LNCaP clone FGC (cell line): ENCODE results near the gene ACACA.
"Not testable (repeated sequence)": the region's sequence is repeated elsewhere in the genome, so short reads cannot be mapped to it uniquely, and the experiment has no call there.

Experiments
- DNase-seq: peaks from one replicate; pipeline ENCODE4 v3.0.0-alpha.2; 2011; ENCODE audit warnings: low read depth
- H3K4me3 ChIP-seq: 2 replicates; pipeline ENCODE4 v1.5.1; 2011; ENCODE audit warnings: mild to moderate bottlenecking, low read depth, low read length, control low read depth
- TF ChIP-seq, protein P1 (sequence below): IDR thresholded peaks from 2 replicates; pipeline ENCODE4 v1.5.1; 2012; ENCODE audit warnings: mild to moderate bottlenecking; ENCODE audit not compliant: control insufficient read depth, insufficient read depth; ENCODE audit errors: extremely low read depth

The ACACA gene

DNA sequence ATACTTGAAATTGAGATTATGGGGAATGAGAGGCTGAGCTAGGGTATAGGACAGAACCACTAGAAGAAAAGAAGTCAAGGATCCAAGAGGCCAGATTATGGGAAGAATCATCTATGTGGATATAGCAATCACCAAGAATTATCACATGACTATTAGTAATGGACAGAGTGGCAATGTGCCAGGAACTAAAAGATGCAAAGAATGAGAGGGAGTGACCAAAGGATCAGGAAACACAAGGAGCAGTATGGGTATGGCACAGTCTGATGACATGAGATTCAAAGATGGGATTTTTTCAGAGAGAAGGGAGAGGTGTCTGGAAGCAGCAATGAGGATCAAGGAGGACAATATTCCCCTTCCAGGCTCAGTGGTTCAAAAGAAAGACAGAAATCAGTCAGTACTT, 245.7 kb downstream of the ACACA start:
- TF ChIP-seq, protein P1, sequence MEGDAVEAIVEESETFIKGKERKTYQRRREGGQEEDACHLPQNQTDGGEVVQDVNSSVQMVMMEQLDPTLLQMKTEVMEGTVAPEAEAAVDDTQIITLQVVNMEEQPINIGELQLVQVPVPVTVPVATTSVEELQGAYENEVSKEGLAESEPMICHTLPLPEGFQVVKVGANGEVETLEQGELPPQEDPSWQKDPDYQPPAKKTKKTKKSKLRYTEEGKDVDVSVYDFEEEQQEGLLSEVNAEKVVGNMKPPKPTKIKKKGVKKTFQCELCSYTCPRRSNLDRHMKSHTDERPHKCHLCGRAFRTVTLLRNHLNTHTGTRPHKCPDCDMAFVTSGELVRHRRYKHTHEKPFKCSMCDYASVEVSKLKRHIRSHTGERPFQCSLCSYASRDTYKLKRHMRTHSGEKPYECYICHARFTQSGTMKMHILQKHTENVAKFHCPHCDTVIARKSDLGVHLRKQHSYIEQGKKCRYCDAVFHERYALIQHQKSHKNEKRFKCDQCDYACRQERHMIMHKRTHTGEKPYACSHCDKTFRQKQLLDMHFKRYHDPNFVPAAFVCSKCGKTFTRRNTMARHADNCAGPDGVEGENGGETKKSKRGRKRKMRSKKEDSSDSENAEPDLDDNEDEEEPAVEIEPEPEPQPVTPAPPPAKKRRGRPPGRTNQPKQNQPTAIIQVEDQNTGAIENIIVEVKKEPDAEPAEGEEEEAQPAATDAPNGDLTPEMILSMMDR = no peak
- DNase-seq = no peak
- no peak overlapping the region for H3K4me3 ChIP-seq

DNA sequence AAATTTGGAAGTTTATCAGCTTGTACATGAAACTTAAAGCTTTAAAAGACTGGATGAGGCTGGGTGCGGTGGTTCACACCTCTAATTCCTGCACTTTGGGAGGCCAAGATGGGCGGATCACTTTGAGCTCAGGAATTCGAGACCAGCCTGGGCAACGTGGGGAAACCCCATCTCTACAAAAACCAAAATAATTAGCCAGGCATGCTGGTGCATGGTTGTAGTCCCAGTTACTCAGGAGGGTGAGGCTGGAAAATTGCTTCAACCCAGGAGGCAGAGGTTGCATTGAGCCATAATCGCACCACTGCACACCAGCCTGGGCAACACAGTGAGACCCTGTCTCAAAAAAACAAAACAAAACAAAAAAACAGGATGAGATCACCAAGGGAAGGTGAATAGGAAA, 248.3 kb downstream of the ACACA start:
- TF ChIP-seq, protein P1 = no peak
- DNase-seq = no peak
- no peak overlapping the region for H3K4me3 ChIP-seq

DNA sequence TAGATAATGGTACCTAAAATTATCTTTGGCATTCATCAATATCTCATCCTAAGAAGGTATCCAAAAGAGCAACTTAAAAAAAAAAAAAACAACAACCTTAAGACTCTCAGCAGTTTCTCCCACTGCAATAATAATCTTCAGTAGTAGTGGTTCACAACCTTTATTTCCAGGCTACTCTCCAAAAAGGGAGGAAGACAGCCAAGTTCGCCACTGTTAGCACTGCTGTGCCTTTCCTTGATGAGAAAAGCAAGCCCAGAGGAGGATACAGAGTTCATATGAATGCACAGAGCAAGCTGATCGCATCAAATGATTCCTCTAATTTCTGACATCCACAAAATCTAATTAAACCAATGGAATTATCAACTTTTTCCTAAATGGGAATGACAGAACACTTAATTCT, 258.5 kb downstream of the ACACA start:
- H3K4me3 ChIP-seq = peak overlapping the region; percentile 34
- peak; percentile 55 for DNase-seq
- TF ChIP-seq, protein P1 = no peak

DNA sequence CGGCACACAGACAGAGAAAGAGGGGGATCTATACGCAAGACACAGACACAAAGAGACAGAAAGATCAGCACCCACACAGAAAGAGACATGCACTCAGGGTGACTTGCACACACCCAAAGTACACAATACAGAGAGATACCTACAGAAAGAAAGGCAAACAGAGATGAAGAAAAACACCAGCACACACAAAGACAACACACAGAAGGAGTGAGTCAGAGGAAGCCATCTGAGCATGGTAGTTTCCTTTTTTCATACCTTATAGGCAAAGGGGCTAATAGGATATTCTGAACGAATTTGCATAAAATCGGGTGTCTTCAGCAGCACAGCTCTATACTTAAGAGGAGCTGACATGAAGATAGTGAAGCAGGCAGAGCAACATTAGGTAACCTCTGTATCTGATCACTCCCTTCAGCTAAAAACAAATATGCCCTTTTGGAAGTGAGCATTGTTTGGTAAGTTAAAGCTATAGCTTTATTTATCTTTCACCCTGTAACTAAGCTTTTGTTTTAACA, 259.3 kb downstream of the ACACA start:
- peak overlapping the region; percentile 34 for H3K4me3 ChIP-seq
- peak; percentile 52 for DNase-seq
- TF ChIP-seq, protein P1 = no peak

DNA sequence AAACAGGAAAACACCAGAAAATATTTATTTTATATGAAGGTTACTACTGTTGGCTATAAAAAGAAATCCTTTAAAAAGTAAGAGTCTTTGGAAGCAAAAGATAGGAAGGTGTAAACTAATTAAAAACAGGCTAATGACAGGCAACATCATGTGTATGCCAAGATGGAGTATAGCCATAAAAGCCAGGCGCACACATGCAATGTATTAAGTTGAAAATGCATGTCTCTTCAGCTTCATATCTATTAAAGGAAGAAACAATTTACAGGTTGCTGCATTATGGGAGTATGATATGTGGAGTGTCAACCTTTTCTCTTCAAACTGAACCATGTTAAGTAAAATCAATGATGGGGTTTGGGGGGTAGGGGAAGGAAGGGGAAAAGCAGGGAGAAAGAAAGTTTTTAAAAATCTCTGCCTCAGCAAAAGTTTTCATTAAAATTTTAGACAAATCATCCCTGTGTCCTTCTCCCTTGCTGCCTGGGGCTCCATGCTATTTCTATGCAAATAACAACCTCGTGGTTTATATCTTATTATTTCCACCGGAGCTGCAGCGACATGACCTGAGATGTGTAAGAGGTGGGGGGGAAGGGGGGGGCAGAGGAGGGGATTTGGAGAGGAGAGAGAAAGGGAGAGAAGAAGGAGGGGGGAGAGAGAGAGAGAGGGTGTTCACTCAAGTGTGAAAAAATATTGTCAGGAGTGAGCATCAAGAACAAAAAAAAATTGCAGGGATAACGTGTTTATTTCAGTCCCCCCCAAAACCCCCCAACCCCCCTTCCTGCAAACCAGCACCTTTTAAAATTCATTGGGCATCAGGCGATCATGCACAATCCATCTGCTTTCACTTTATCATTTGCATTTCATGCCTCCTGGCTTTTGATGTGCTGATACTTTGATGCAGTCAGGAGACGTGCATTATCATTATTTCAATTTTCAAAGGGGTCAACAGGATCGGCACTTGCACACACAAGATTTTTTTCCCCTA, 260.3 kb downstream of the ACACA start:
- TF ChIP-seq, protein P1 = no peak
- H3K4me3 ChIP-seq = no peak overlapping the region; the same call in 1 of the 2 replicates
- DNase-seq = no peak

DNA sequence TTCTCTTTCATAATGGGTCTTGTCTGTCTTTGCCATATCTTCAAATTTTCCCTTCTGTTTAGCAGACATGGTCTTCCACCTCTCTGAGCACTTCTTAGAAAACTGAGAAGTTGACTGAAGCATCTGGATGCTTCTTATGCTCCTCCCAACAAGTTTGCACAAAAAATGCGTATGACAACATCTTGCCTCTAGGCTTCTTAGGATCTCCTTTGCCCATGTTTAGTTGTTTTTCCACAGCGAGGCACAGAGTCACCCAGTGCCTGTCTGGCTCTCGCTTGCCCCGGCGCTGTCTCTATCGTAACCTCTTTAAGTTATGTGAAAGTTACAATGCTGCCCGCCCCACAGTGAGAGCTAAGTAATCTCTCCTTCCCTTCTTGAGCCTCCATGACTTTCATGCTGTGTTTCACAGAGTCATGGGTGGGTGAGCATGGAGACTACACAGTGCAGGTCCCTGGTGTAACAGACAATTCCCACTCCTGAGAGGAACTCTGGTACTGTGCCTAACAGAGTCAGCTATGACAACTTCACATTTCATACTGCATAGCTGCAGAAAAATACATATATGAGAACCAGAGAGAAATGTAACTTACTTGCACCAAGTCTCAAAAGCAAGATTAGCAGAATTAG, 262.4 kb downstream of the ACACA start:
- TF ChIP-seq, protein P1 = no peak
- DNase-seq = no peak
- H3K4me3 ChIP-seq = no peak overlapping the region

DNA sequence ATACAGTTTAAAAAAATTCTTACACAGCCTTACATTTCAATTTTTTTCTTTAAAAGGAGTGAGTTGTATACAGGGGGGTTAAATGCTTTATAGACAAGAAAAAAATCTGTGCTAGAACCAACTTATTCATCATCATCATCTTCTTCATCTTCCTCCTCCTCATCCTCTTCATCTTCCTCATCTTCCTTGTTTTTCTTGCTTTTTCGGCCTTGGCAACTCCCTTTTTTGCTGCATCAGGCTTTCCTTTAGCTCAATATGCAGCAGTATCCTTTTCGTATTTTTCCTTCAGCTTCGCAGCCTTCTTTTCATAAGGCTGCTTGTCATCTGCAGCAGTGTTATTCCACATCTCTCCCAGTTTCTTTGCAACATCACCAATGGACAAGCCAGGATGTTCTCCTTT, 263.1 kb downstream of the ACACA start:
- not testable (repeated sequence) for H3K4me3 ChIP-seq, DNase-seq
